PC-9 (cell line): ENCODE data around the gene ADAMTS16. TPM values are rescaled to one million over a fixed set of nuclear protein-coding genes. Genes with fewer than 3 reads are reported as not detected.

ENCODE experiments used
- BruUV-seq: library from RNA; stranded (reverse); fragments of 400-500 nt; replicated peaks from 2 replicates; lab custom pipeline; 2021; lab: Mats Ljungman, UMichigan
- CTCF ChIA-PET: fragments of 300-600 bp; sonication (Branson Sonifier 250); formaldehyde crosslinking; loops from one replicate; lab custom pipeline; 2022; ENCODE audit warnings: antibody characterized with exemption; lab: Charles Lee
- POLR2A ChIA-PET: fragments of 300-600 bp; sonication (Branson Sonifier 250); formaldehyde crosslinking; loops from one replicate; lab custom pipeline; 2022; ENCODE audit warnings: antibody characterized with exemption; ENCODE audit not compliant: unreplicated experiment; lab: Charles Lee
- DNase-seq, 2 experiments: peaks; one replicate each; pipeline versions ENCODE4 v3.0.0 to v3.0.0-alpha.2; 2015 to 2022; ENCODE audit warnings: mixed read lengths in 1 of 2
- H2AFZ ChIP-seq: fragments of 200-600 bp; sonication (generic); 2 replicates; pipeline ENCODE4 v1.8.1; 2017; ENCODE audit warnings: antibody characterized with exemption
- H3F3A ChIP-seq: fragments of 200-600 bp; sonication (generic); 2 replicates; pipeline ENCODE4 v1.8.1; 2017; ENCODE audit warnings: antibody characterized with exemption, mild to moderate bottlenecking, low read depth; ENCODE audit not compliant: insufficient read depth
- H3K27ac ChIP-seq: fragments of 200-600 bp; sonication (generic); 2 replicates; pipeline ENCODE4 v1.6.1; 2016; ENCODE audit warnings: mixed run types
- H3K27me3 ChIP-seq: fragments of 200-600 bp; sonication (generic); 2 replicates; pipeline ENCODE4 v1.6.1; 2016; ENCODE audit warnings: low read depth, mixed run types; ENCODE audit not compliant: insufficient read depth
- H3K36me3 ChIP-seq: fragments of 200-600 bp; sonication (generic); 2 replicates; pipeline ENCODE4 v1.6.1; 2016; ENCODE audit warnings: low read depth, mixed run types
- H3K4me1 ChIP-seq: fragments of 200-600 bp; sonication (generic); replicated peaks from 2 replicates; pipeline ENCODE4 v1.6.1; 2016; ENCODE audit warnings: mixed run types; ENCODE audit not compliant: insufficient read depth
- H3K4me2 ChIP-seq: fragments of 200-600 bp; sonication (generic); 2 replicates; pipeline ENCODE4 v1.6.1; 2017; ENCODE audit warnings: mixed run types
- H3K4me3 ChIP-seq: fragments of 200-600 bp; sonication (generic); 2 replicates; pipeline ENCODE4 v1.6.1; 2016; ENCODE audit warnings: mixed run types
- H3K79me2 ChIP-seq: fragments of 200-600 bp; sonication (generic); 2 replicates; pipeline ENCODE4 v1.6.1; 2017; ENCODE audit warnings: low read depth, mixed run types
- H3K9me2 ChIP-seq: fragments of 200-600 bp; sonication (generic); 2 replicates; pipeline ENCODE4 v1.8.1; 2017; ENCODE audit warnings: mild to moderate bottlenecking; ENCODE audit not compliant: insufficient read depth
- H3K9me3 ChIP-seq: fragments of 200-600 bp; sonication (generic); 2 replicates; pipeline ENCODE4 v1.8.1; 2016; ENCODE audit warnings: low read depth; ENCODE audit not compliant: insufficient read depth
- H4K20me1 ChIP-seq: fragments of 200-600 bp; sonication (generic); 2 replicates; pipeline ENCODE4 v1.8.1; 2017; ENCODE audit not compliant: insufficient read depth
- CTCF ChIP-seq: fragments of 200-600 bp; sonication (generic); conservative IDR thresholded peaks from 2 replicates; pipeline ENCODE4 v1.6.1; 2017; ENCODE audit warnings: mixed run types, antibody characterized with exemption, mild to moderate bottlenecking, moderate library complexity
- EZH2 ChIP-seq: fragments of 200-600 bp; sonication (generic); IDR thresholded peaks from 2 replicates; pipeline ENCODE4 v1.8.0; 2017; ENCODE audit warnings: antibody characterized with exemption, low read depth
- intact Hi-C: fragments of 100-400 bp; cut with micrococcal nuclease; formaldehyde crosslinking; loops from one replicate; pipeline ENCODE4 v1.10.0; 2022; ENCODE audit not compliant: unreplicated experiment
- total RNA-seq: library from RNA; stranded (reverse); gene quantifications from 2 replicates; pipeline ENCODE4 v1.2.3, GENCODE V29; 2021

The ADAMTS16 gene
- total RNA-seq, 1 experiment from 2014 or later = 26.4 TPM

GRCh38 chr5:5181650-5182324 is 41.7 kb downstream of the ADAMTS16 start:
- Histone ChIP-seq H3K36me3 (no peaks in the 10 kb centered on the region), H3K4me1 (no peaks in the 10 kb centered on the region), H3K4me3 (no peak overlapping the region), H3K27me3 (no peaks in the 10 kb centered on the region), H4K20me1 (no peaks in the 10 kb centered on the region), H3K27ac (no peak overlapping the region), H3K9me3 (no peaks in the 10 kb centered on the region), H3K79me2 (no peaks in the 10 kb centered on the region), H3K4me2 (no peak overlapping the region), H2AFZ (no peak overlapping the region), H3F3A (no peaks in the 10 kb centered on the region), H3K9me2 (no peaks in the 10 kb centered on the region)
- BruUV-seq = no TSS peak
- intact Hi-C loops = no loop called here
- TF ChIP-seq CTCF (no peak), EZH2 (no peak)
- no peak for DNase-seq
- CTCF ChIA-PET = no interaction called here
- POLR2A ChIA-PET = no interaction called here

- intact Hi-C loops = no loop called here
- Histone ChIP-seq H3K4me3 (no peak overlapping the region), H3K36me3 (no peaks in the 10 kb centered on the region), H3F3A (no peaks in the 10 kb centered on the region), H3K79me2 (no peaks in the 10 kb centered on the region), H3K4me1 (no peaks in the 10 kb centered on the region), H2AFZ (no peak overlapping the region), H3K9me3 (no peaks in the 10 kb centered on the region), H3K4me2 (no peak overlapping the region), H3K27me3 (no peaks in the 10 kb centered on the region), H4K20me1 (no peaks in the 10 kb centered on the region), H3K9me2 (no peaks in the 10 kb centered on the region), H3K27ac (no peak overlapping the region)
- no TSS peak for BruUV-seq
- POLR2A ChIA-PET = no interaction called here
- TF ChIP-seq EZH2 (no peak), CTCF (no peak)
- no peak for DNase-seq
- CTCF ChIA-PET = no interaction called here
Measured at GRCh38 chr5:5182508-5183188, 42.5 kb downstream of the ADAMTS16 start.

DNA sequence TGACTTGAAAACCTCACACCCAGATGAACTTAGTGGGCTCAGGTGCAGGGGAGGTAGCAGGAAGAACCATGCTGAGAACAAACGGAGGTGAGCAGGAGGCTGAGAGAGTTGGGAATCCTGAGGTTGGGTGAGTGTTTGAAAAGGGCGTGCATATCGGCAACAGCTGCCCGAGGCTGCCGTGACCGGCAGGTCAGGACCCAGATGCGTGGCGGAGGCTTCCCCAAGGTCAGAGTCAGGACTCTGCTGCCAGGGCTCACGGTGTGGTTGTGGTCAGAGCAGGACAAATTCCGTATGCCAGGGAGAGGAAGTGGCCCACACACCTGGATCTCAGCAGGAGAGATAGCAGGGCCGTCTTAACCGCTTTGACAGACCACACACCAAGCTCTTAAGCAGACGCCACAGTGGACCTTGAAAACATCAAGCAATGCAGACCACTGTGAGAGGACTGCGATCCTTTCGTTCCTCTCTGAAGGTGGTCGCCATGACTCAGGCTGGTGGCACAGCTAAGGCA is 43.1 kb downstream of the ADAMTS16 start:
- POLR2A ChIA-PET = no interaction called here
- no peak for DNase-seq
- Histone ChIP-seq H3K4me2 (no peak overlapping the region), H3K79me2 (no peaks in the 10 kb centered on the region), H3F3A (no peaks in the 10 kb centered on the region), H3K9me2 (no peaks in the 10 kb centered on the region), H3K4me3 (no peak overlapping the region), H3K4me1 (no peaks in the 10 kb centered on the region), H2AFZ (no peak overlapping the region), H3K27me3 (no peaks in the 10 kb centered on the region), H3K9me3 (no peaks in the 10 kb centered on the region), H3K27ac (no peak overlapping the region), H3K36me3 (no peaks in the 10 kb centered on the region), H4K20me1 (no peaks in the 10 kb centered on the region)
- BruUV-seq = no TSS peak
- TF ChIP-seq EZH2 (no peak), CTCF (no peak)
- intact Hi-C loops = no loop called here
- CTCF ChIA-PET = no interaction called here
